ENCODE results near the gene TPGS1.

Gene TPGS1

GRCh38 chr19:465056-465816, 42.1 kb upstream of the TPGS1 start:
- H3K4me1 ChIP-seq (ENCODE audit: control insufficient read depth, insufficient read depth, low read length) = no peaks in the 10 kb centered on the region
- DNase-seq (ENCODE audit: low read depth) = no peak
- H3K9ac ChIP-seq (ENCODE audit: low read length) = no peak overlapping the region
- no peaks in the 10 kb centered on the region for H3K9me3 ChIP-seq (ENCODE audit: control insufficient read depth, low read length)
- no peak overlapping the region for H3K4me3 ChIP-seq (ENCODE audit: low read length)
- peaks cover 7% of the 10 kb centered on the region for H3K27me3 ChIP-seq (replicated peaks; ENCODE audit: control insufficient read depth, insufficient read depth, low read length)
- no peaks in the 10 kb centered on the region for H3K36me3 ChIP-seq (ENCODE audit: control insufficient read depth, insufficient read depth, low read length, severe bottlenecking)

- Histone ChIP-seq H3K27me3 (replicated peaks; ENCODE audit: control insufficient read depth, insufficient read depth, low read length) (peaks cover under 1% of the 10 kb centered on the region), H3K4me3 (ENCODE audit: low read length) (no peak overlapping the region), H3K9ac (ENCODE audit: low read length) (no peak overlapping the region), H3K4me1 (ENCODE audit: control insufficient read depth, insufficient read depth, low read length) (no peaks in the 10 kb centered on the region), H3K9me3 (ENCODE audit: control insufficient read depth, low read length) (no peaks in the 10 kb centered on the region), H3K36me3 (ENCODE audit: control insufficient read depth, insufficient read depth, low read length, severe bottlenecking) (no peaks in the 10 kb centered on the region)
- DNase-seq (ENCODE audit: low read depth) = no peak
These were observed 39.7 kb upstream of the TPGS1 start for GRCh38 chr19:467554-467953.

DNA sequence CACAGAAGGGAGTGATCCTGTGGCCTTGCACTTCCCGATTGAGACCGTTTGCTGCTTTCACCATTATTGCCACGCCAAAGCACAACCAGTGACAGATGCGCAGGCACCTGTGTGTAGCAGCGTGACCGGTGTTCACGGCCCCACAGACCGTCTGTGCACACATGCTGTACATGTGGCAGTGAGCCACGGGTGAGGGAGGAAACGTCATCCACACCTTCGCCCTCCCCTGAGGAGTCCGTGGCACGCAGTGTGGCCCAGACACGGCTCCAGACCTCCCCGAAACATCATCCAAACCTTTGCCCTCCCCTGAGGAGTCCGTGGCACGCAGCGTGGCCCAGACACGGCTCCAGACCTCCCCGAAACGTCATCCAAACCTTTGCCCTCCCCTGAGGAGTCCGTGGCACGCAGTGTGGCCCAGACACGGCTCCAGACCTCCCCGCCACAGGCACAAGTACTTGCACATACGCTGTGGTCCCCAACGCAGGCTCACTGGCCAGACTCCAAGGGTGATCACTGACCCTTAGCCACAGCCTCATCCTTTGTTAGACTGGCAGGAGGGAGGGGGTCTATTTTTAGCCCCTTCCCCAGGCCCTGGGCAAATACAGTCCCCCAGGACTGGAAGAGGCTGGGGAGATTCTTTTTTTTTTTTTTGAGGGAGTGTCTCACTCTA, 38.6 kb upstream of the TPGS1 start:
- H3K9me3 ChIP-seq (ENCODE audit: control insufficient read depth, low read length) = no peaks in the 10 kb centered on the region
- H3K9ac ChIP-seq (ENCODE audit: low read length) = no peak overlapping the region
- no peaks in the 10 kb centered on the region for H3K36me3 ChIP-seq (ENCODE audit: control insufficient read depth, insufficient read depth, low read length, severe bottlenecking)
- DNase-seq (ENCODE audit: low read depth) = no peak
- H3K27me3 ChIP-seq (replicated peaks; ENCODE audit: control insufficient read depth, insufficient read depth, low read length) = no peaks in the 10 kb centered on the region
- no peaks in the 10 kb centered on the region for H3K4me1 ChIP-seq (ENCODE audit: control insufficient read depth, insufficient read depth, low read length)
- no peak overlapping the region for H3K4me3 ChIP-seq (ENCODE audit: low read length)

GRCh38 chr19:469833-470232, 37.5 kb upstream of the TPGS1 start:
- Histone ChIP-seq H3K36me3 (ENCODE audit: control insufficient read depth, insufficient read depth, low read length, severe bottlenecking) (no peaks in the 10 kb centered on the region), H3K27me3 (replicated peaks; ENCODE audit: control insufficient read depth, insufficient read depth, low read length) (peaks cover 5% of the 10 kb centered on the region), H3K9ac (ENCODE audit: low read length) (no peak overlapping the region), H3K4me3 (ENCODE audit: low read length) (no peak overlapping the region), H3K4me1 (ENCODE audit: control insufficient read depth, insufficient read depth, low read length) (no peaks in the 10 kb centered on the region), H3K9me3 (ENCODE audit: control insufficient read depth, low read length) (no peaks in the 10 kb centered on the region)
- no peak for DNase-seq (ENCODE audit: low read depth)

DNA sequence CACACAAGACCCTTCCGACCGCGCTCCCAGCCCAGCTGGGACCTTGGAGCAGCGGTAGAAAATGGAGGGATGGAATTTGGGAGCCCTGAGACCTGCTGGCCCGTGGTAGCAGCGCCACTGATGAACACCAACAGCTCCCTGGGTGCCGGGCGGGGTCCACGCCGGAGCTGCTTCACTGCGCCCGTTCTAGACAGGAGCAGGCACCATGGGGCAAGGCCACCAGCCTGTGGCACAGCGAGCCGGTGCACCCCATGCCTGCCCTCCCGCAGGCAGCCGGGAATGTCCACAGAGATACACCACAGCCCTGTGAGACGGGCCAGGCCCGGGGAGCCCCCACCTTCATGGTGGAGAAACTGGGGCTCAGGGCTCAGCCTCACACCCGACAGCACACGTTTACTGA, 36.6 kb upstream of the TPGS1 start:
- DNase-seq (ENCODE audit: low read depth) = no peak
- Histone ChIP-seq H3K9ac (ENCODE audit: low read length) (no peak overlapping the region), H3K27me3 (replicated peaks; ENCODE audit: control insufficient read depth, insufficient read depth, low read length) (peaks cover 11% of the 10 kb centered on the region), H3K9me3 (ENCODE audit: control insufficient read depth, low read length) (no peaks in the 10 kb centered on the region), H3K4me3 (ENCODE audit: low read length) (no peak overlapping the region), H3K4me1 (ENCODE audit: control insufficient read depth, insufficient read depth, low read length) (no peaks in the 10 kb centered on the region), H3K36me3 (ENCODE audit: control insufficient read depth, insufficient read depth, low read length, severe bottlenecking) (no peaks in the 10 kb centered on the region)

DNA sequence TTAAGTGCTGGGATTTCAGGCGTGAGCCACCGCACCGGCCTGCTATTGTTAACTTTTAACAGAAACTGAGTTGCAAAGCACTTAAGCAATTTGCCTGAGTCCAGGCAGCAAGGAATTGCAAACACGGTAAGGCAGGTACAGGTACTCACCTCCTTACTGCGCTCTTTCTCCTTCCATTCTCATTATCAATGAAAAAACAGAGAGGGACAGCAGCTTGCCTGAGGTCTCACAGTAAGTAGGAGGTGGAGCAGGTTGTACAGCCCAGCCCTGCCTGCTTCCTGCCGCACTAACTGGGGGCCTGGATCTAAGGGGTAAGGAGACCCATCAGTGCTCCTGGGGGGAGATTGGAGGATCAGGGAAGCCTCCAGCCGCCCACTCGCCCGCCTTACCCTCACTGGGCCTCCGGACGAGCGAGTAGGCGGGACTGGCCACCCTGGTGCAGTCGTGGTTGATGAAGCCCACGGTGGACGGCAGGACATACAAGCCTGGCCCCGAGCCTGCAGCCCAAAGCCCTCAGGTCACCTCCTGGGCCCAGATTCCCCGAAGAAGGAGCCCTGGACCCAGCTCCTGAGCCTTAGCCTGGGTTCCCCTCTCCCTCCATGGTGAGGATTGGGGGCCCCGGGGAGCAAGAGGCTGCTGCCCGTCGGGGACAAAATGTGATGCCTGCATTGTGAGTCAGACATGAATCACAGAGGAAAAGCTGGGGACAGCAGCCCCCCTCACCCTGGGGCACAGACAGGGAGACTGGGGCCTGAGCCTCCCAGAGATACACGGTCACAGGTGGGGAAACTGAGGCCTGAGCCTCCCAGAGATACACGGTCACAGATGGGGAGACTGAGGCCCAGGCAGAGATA, 35.1 kb upstream of the TPGS1 start:
- no peaks in the 10 kb centered on the region for H3K4me1 ChIP-seq (ENCODE audit: control insufficient read depth, insufficient read depth, low read length)
- no peak for DNase-seq (ENCODE audit: low read depth)
- H3K27me3 ChIP-seq (replicated peaks; ENCODE audit: control insufficient read depth, insufficient read depth, low read length) = peaks cover 11% of the 10 kb centered on the region
- H3K4me3 ChIP-seq (ENCODE audit: low read length) = no peak overlapping the region
- no peak overlapping the region for H3K9ac ChIP-seq (ENCODE audit: low read length)
- no peaks in the 10 kb centered on the region for H3K9me3 ChIP-seq (ENCODE audit: control insufficient read depth, low read length)
- H3K36me3 ChIP-seq (ENCODE audit: control insufficient read depth, insufficient read depth, low read length, severe bottlenecking) = no peaks in the 10 kb centered on the region

DNA sequence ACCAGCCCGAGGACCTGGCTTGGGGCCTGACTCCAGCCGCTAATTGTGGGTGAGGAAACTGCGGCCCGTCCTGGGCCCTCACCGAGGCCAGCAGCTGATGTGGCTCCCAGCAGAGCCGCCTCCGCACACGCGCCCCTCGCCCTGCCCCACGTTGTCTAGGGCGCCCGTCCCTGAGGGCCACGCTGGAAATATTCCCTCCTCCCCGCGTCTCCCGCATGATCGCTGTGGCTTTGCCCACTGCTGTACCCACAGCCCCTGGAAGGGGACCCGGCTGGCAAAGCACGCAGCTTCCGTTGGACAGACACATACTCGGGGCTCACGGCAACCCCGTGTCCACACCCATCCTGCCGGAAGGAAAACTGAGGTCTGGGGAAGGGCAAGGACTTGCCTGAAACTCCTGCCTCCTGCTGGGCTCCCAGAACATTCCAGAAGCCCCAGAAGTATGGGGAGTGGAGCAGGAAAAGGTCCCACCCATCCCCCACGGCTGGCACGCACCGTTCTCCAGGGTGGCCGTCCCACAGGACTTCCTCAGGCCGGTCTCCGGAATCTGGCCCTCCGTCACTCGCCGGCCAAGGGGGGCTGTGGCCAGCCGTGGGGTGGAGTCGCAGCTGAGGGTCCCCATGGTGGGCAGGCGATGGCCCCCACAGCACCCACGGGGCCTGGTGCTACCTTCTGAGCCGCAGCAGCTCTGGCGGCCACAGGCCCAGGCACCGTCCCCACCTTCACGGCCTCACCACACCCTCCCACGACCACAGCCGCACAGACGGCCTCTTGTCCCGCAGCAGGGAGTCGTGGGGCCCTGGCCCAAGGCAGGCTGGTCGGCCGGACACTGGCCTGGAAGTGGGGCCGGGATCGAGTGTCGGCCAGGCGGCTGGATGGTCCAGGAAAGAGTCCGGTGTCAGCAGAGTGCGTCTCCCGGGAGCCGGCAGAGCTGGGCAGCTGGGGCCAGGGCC, 32.9 kb upstream of the TPGS1 start:
- peaks cover 23% of the 10 kb centered on the region for H3K27me3 ChIP-seq (replicated peaks; ENCODE audit: control insufficient read depth, insufficient read depth, low read length)
- no peaks in the 10 kb centered on the region for H3K4me1 ChIP-seq (ENCODE audit: control insufficient read depth, insufficient read depth, low read length)
- DNase-seq (ENCODE audit: low read depth) = no peak
- H3K9me3 ChIP-seq (ENCODE audit: control insufficient read depth, low read length) = no peaks in the 10 kb centered on the region
- no peaks in the 10 kb centered on the region for H3K36me3 ChIP-seq (ENCODE audit: control insufficient read depth, insufficient read depth, low read length, severe bottlenecking)
- no peak overlapping the region for H3K4me3 ChIP-seq (ENCODE audit: low read length)
- no peak overlapping the region for H3K9ac ChIP-seq (ENCODE audit: low read length)

GRCh38 chr19:475360-475759, 31.9 kb upstream of the TPGS1 start:
- no peak overlapping the region for H3K9ac ChIP-seq (ENCODE audit: low read length)
- H3K4me3 ChIP-seq (ENCODE audit: low read length) = no peak overlapping the region
- H3K4me1 ChIP-seq (ENCODE audit: control insufficient read depth, insufficient read depth, low read length) = no peaks in the 10 kb centered on the region
- no peaks in the 10 kb centered on the region for H3K36me3 ChIP-seq (ENCODE audit: control insufficient read depth, insufficient read depth, low read length, severe bottlenecking)
- peaks cover 23% of the 10 kb centered on the region for H3K27me3 ChIP-seq (replicated peaks; ENCODE audit: control insufficient read depth, insufficient read depth, low read length)
- no peaks in the 10 kb centered on the region for H3K9me3 ChIP-seq (ENCODE audit: control insufficient read depth, low read length)
- DNase-seq (ENCODE audit: low read depth) = no peak

- peaks cover 23% of the 10 kb centered on the region for H3K27me3 ChIP-seq (replicated peaks; ENCODE audit: control insufficient read depth, insufficient read depth, low read length)
- H3K9ac ChIP-seq (ENCODE audit: low read length) = no peak overlapping the region
- no peak overlapping the region for H3K4me3 ChIP-seq (ENCODE audit: low read length)
- no peaks in the 10 kb centered on the region for H3K36me3 ChIP-seq (ENCODE audit: control insufficient read depth, insufficient read depth, low read length, severe bottlenecking)
- no peaks in the 10 kb centered on the region for H3K4me1 ChIP-seq (ENCODE audit: control insufficient read depth, insufficient read depth, low read length)
- DNase-seq (ENCODE audit: low read depth) = no peak
- H3K9me3 ChIP-seq (ENCODE audit: control insufficient read depth, low read length) = no peaks in the 10 kb centered on the region
These were observed 28.9 kb upstream of the TPGS1 start for GRCh38 chr19:478236-478903.

- no peak overlapping the region for H3K9ac ChIP-seq (ENCODE audit: low read length)
- DNase-seq (ENCODE audit: low read depth) = no peak
- no peak overlapping the region for H3K4me3 ChIP-seq (ENCODE audit: low read length)
- no peaks in the 10 kb centered on the region for H3K4me1 ChIP-seq (ENCODE audit: control insufficient read depth, insufficient read depth, low read length)
- no peaks in the 10 kb centered on the region for H3K36me3 ChIP-seq (ENCODE audit: control insufficient read depth, insufficient read depth, low read length, severe bottlenecking)
- peaks cover 23% of the 10 kb centered on the region for H3K27me3 ChIP-seq (replicated peaks; ENCODE audit: control insufficient read depth, insufficient read depth, low read length)
- H3K9me3 ChIP-seq (ENCODE audit: control insufficient read depth, low read length) = no peaks in the 10 kb centered on the region
These were observed 28.3 kb upstream of the TPGS1 start for GRCh38 chr19:478976-479375.
